Measurements from ENCODE around the gene APLF.

- no peak for TF ChIP-seq REST (IDR thresholded peaks at IDR 0.05; ENCODE audit: low read depth, low read length)
- TF ChIP-seq CTCF (IDR thresholded peaks at IDR 0.05), result no peak
- no peak for TF ChIP-seq CHD2 (IDR thresholded peaks at IDR 0.05; ENCODE audit: low read length, partially characterized antibody)
- no peak for TF ChIP-seq FOSL2 (IDR thresholded peaks at IDR 0.05; ENCODE audit: borderline replicate concordance, low read depth)
- TF ChIP-seq EP300 (IDR thresholded peaks at IDR 0.05; ENCODE audit: borderline replicate concordance in 1 of 2, low read depth in 1 of 2, low read length in 1 of 2), result no peak
- no peak for TF ChIP-seq ZBTB33 (IDR thresholded peaks at IDR 0.05; ENCODE audit: borderline replicate concordance, low read depth)
- TF ChIP-seq JUND (IDR thresholded peaks at IDR 0.05), result no peak
- TF ChIP-seq SMC3 (IDR thresholded peaks at IDR 0.05; ENCODE audit: low read depth, low read length), result no peak
- no peak for TF ChIP-seq POLR2AphosphoS5 (IDR thresholded peaks at IDR 0.05; ENCODE audit: low read depth, low read length)
Observed at GRCh38 chr2:68418855-68419254, 48.5 kb upstream of the APLF start.

Data from SK-N-SH (cell line).